OCI-LY7 (cell line): Measurements from ENCODE around the gene C16orf89. TPM values are rescaled to one million over a fixed set of nuclear protein-coding genes. Genes with fewer than 3 reads are reported as not detected.

Experiments
- BruUV-seq: library from RNA; stranded (reverse); fragments of 400-500 nt; replicated peaks from 2 replicates; lab custom pipeline; 2021; lab: Mats Ljungman, UMichigan
- CTCF ChIA-PET: fragments of 300-600 bp; sonication (Branson Sonifier 250); formaldehyde crosslinking; loops from one replicate; lab custom pipeline; 2022; ENCODE audit warnings: antibody characterized with exemption; ENCODE audit not compliant: unreplicated experiment; lab: Charles Lee
- POLR2A ChIA-PET: fragments of 300-600 bp; sonication (Branson Sonifier 250); formaldehyde crosslinking; loops from one replicate; lab custom pipeline; 2022; ENCODE audit warnings: antibody characterized with exemption; lab: Charles Lee
- DNase-seq: peaks from one replicate; pipeline ENCODE4 v3.0.0-alpha.2; 2015; ENCODE audit warnings: low spot score
- H2AFZ ChIP-seq: fragments of 200-600 bp; sonication (generic), shearing (Covaris generic); 2 replicates; pipeline ENCODE4 v1.6.1; 2014; ENCODE audit warnings: mild to moderate bottlenecking, antibody characterized with exemption, low read length, moderate library complexity
- H3K27ac ChIP-seq: fragments of 200-600 bp; sonication (generic); 2 replicates; pipeline ENCODE4 v1.5.1; 2014; ENCODE audit warnings: mixed run types, low read depth, mild to moderate bottlenecking, moderate library complexity, low read length, inconsistent platforms; ENCODE audit not compliant: poor library complexity, severe bottlenecking
- H3K36me3 ChIP-seq: fragments of 200-600 bp; sonication (generic); 2 replicates; pipeline ENCODE4 v1.6.1; 2014; ENCODE audit warnings: mild to moderate bottlenecking, antibody characterized with exemption, low read length, moderate library complexity, mixed read lengths; ENCODE audit not compliant: insufficient read depth
- H3K4me1 ChIP-seq: fragments of 200-600 bp; sonication (generic); 2 replicates; pipeline ENCODE4 v1.5.1; 2014; ENCODE audit warnings: mild to moderate bottlenecking, low read length; ENCODE audit not compliant: insufficient read depth, poor library complexity, severe bottlenecking
- H3K4me2 ChIP-seq: fragments of 200-600 bp; sonication (generic); 2 replicates; pipeline ENCODE4 v1.6.1; 2014; ENCODE audit warnings: mild to moderate bottlenecking, low read length
- H3K4me3 ChIP-seq: fragments of 200-600 bp; sonication (generic); 2 replicates; pipeline ENCODE4 v1.5.1; 2014; ENCODE audit warnings: mild to moderate bottlenecking, low read depth, low read length; ENCODE audit not compliant: poor library complexity, severe bottlenecking
- H3K79me2 ChIP-seq: fragments of 200-600 bp; sonication (generic); 2 replicates; pipeline ENCODE4 v1.6.1; 2016; ENCODE audit warnings: low read depth, mild to moderate bottlenecking, low read length, moderate library complexity, mixed read lengths; ENCODE audit not compliant: insufficient read depth
- H3K9me2 ChIP-seq: fragments of 200-600 bp; sonication (generic); 2 replicates; pipeline ENCODE4 v1.6.1; 2016; ENCODE audit warnings: mild to moderate bottlenecking, low read length, mixed read lengths; ENCODE audit not compliant: insufficient read depth
- H3K9me3 ChIP-seq: fragments of 200-600 bp; sonication (generic); 2 replicates; pipeline ENCODE4 v1.6.1; 2014; ENCODE audit warnings: mild to moderate bottlenecking, mixed run types, low read length, mixed read lengths
- H4K20me1 ChIP-seq: fragments of 200-600 bp; sonication (generic); 2 replicates; pipeline ENCODE4 v1.6.1; 2014; ENCODE audit warnings: mild to moderate bottlenecking, antibody characterized with exemption, low read length, moderate library complexity, mixed read lengths; ENCODE audit not compliant: insufficient read depth
- EZH2phosphoT487 ChIP-seq: fragments of 200-600 bp; sonication (generic); IDR thresholded peaks from 2 replicates; pipeline ENCODE4 v1.6.1; 2018; ENCODE audit warnings: low read depth, borderline replicate concordance, mild to moderate bottlenecking, mixed run types, antibody characterized with exemption, low read length, moderate library complexity, mixed read lengths
- intact Hi-C: fragments of 100-400 bp; cut with micrococcal nuclease; formaldehyde crosslinking; loops from one replicate; pipeline ENCODE4 v1.10.0; 2022; ENCODE audit not compliant: unreplicated experiment
- total RNA-seq, 2 experiments: library from RNA; depleted of rRNA in 1 of 2; stranded (reverse); fragments of >200 nt in 1 of 2; shearing (Covaris generic) in 1 of 2; gene quantifications; 2 replicates each; pipeline ENCODE4 v1.2.3, GENCODE V29; 2014 to 2022
- TF ChIP-seq, protein P1 (sequence below): fragments of 200-600 bp; sonication (generic); conservative IDR thresholded peaks from 2 replicates; pipeline ENCODE4 v1.5.1; 2014; ENCODE audit warnings: mild to moderate bottlenecking, antibody characterized with exemption, low read length, moderate library complexity, mixed read lengths

The C16orf89 gene
- total RNA-seq, 2 experiments from 2014 or later: not detected

DNA sequence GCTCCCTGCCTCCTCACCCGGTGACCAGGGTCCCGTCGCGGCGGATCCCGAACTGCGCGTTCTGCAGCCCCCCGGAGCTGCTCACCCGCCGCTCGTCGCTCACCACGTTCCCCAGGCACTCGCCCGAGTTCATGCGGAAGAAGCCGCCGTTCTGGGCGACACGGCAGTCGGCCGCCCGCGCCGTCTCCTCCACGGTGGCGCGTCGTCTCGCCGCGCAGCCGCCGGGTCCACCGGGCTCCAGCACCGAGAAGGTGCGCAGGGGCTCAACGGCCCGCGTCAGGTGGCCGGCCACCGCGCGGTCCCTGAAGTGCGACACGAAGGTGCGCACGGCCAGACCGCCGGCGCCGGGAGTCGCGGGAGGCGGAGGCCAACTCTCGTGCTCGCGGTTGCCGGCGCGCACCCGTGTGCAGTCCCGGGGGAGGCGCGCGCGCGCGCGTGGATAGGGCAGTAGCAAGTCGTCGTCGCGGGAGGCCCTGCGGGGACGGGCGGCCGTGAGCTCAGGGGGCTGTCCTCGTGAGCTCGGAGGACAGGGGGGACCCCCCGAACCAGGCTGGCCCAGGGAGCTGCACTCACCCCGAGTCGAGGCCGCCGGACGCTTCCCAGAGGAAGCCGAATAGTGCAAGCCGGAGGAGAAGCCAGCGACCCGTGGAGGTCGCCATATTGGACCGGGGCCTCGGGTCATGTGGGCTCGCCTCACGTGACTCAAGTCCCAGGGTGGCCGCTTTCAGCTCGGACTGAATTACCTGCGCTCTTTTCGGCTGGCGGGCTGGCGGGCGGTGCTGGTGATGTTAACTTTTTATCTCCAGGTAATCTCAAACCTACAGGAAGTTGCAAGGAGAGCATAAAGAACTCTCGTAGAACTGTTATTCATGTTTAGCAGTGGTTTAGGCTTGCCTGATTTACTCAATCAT is 32.2 kb downstream of the C16orf89 start, which contains the start of gene NAGPA:
NAGPA (minus strand) TSS at position 680 of the 911 bp plus-strand sequence; CDS start at position 659, 21 bp downstream.
- no peaks in the 10 kb centered on the region for H3K9me2 ChIP-seq
- no peaks in the 10 kb centered on the region for H3K36me3 ChIP-seq
- CTCF ChIA-PET: interaction anchor here (1.1 kb wide), 1 partner anchor 27 kb away, joined by 3 read pairs; no protein-coding TSS in a partner anchor
- TF ChIP-seq EZH2phosphoT487: no peak
- TF ChIP-seq, protein P1, sequence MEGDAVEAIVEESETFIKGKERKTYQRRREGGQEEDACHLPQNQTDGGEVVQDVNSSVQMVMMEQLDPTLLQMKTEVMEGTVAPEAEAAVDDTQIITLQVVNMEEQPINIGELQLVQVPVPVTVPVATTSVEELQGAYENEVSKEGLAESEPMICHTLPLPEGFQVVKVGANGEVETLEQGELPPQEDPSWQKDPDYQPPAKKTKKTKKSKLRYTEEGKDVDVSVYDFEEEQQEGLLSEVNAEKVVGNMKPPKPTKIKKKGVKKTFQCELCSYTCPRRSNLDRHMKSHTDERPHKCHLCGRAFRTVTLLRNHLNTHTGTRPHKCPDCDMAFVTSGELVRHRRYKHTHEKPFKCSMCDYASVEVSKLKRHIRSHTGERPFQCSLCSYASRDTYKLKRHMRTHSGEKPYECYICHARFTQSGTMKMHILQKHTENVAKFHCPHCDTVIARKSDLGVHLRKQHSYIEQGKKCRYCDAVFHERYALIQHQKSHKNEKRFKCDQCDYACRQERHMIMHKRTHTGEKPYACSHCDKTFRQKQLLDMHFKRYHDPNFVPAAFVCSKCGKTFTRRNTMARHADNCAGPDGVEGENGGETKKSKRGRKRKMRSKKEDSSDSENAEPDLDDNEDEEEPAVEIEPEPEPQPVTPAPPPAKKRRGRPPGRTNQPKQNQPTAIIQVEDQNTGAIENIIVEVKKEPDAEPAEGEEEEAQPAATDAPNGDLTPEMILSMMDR: no peak
- H4K20me1 ChIP-seq: no peaks in the 10 kb centered on the region
- intact Hi-C loops: no loop called here
- no peaks in the 10 kb centered on the region for H3K79me2 ChIP-seq
- H3K9me3 ChIP-seq: no peaks in the 10 kb centered on the region
- H2AFZ ChIP-seq: peak within 1 kb of the TSS; percentile 97
- no peak within 1 kb of the TSS for H3K27ac ChIP-seq
- BruUV-seq: no TSS peak
- H3K4me1 ChIP-seq: peaks cover 15% of the 10 kb centered on the region
- DNase-seq: peak; percentile 86
- H3K4me3 ChIP-seq: peak within 1 kb of the TSS; percentile 85
- POLR2A ChIA-PET: interaction anchor here (0.6 to 1.5 kb wide), 4 partner anchors 19 to 66 kb away, joined by 3 to 4 read pairs (median 3); partner anchors contain the start of gene ALG1
- H3K4me2 ChIP-seq: peak within 1 kb of the TSS; percentile 78

DNA sequence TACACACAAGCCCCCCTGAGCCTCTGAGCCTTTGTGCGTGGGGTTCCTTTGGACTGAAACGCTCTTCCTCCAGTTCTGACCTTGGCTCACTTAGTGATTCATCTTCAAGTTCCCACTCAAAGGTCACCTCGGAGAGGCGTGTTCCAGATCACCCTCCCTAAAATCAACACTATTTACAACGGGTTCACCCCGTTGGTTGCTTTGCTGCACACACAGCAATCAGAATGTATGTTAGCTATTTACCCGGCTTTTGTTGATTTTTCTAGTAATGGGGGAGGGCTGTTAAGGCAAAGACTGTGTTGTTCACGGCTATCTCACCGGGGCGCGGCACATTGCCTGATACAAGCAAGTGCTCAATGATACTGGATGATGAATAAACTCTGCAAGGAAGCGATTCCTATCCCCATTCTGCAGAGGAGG is 33.0 kb downstream of the C16orf89 start:
- Histone ChIP-seq H3K4me2 (peak overlapping the region; percentile 78), H3K9me3 (no peaks in the 10 kb centered on the region), H4K20me1 (no peaks in the 10 kb centered on the region), H3K9me2 (no peaks in the 10 kb centered on the region), H3K36me3 (no peaks in the 10 kb centered on the region), H2AFZ (peak overlapping the region; percentile 97; the same call in 1 of the 2 replicates), H3K4me3 (peak overlapping the region; percentile 85), H3K4me1 (peaks cover 15% of the 10 kb centered on the region), H3K27ac (no peak overlapping the region), H3K79me2 (no peaks in the 10 kb centered on the region)
- ChIA-PET POLR2A (interaction anchor here (1.0 kb wide), 1 partner anchor 60 kb away, joined by 3 read pairs; no protein-coding TSS in a partner anchor), CTCF (no interaction called here)
- TF ChIP-seq, protein P1: no peak
- TF ChIP-seq EZH2phosphoT487: no peak
- intact Hi-C loops: no loop called here
- DNase-seq: no peak
- BruUV-seq: TSS peak; percentile 63
